ENCODE data around the gene ZNF841.

- TF ChIP-seq, protein P1, sequence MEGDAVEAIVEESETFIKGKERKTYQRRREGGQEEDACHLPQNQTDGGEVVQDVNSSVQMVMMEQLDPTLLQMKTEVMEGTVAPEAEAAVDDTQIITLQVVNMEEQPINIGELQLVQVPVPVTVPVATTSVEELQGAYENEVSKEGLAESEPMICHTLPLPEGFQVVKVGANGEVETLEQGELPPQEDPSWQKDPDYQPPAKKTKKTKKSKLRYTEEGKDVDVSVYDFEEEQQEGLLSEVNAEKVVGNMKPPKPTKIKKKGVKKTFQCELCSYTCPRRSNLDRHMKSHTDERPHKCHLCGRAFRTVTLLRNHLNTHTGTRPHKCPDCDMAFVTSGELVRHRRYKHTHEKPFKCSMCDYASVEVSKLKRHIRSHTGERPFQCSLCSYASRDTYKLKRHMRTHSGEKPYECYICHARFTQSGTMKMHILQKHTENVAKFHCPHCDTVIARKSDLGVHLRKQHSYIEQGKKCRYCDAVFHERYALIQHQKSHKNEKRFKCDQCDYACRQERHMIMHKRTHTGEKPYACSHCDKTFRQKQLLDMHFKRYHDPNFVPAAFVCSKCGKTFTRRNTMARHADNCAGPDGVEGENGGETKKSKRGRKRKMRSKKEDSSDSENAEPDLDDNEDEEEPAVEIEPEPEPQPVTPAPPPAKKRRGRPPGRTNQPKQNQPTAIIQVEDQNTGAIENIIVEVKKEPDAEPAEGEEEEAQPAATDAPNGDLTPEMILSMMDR (IDR thresholded peaks at IDR 0.05) = no peak
- TF ChIP-seq POLR2A (IDR thresholded peaks at IDR 0.05) = no peak
These were observed 6.4 kb upstream of the ZNF841 start for GRCh38 chr19:52101866-52102562.

Measured in body of pancreas (tissue), 4 donors.